Neuronal stem cell (in vitro differentiated cells): ENCODE data around the gene ING4.

Source experiments
- DNase-seq: peaks from one replicate; pipeline ENCODE4 v3.0.0-alpha.2; 2013; ENCODE audit warnings: low spot score
- H2AFZ ChIP-seq: one replicate; pipeline ENCODE4 v1.6.1; 2013; ENCODE audit warnings: mild to moderate bottlenecking, low read length, inconsistent platforms
- H2AK5ac ChIP-seq: 2 replicates; pipeline ENCODE4 v1.6.1; 2013; ENCODE audit warnings: low read depth, mild to moderate bottlenecking, inconsistent platforms, low read length, moderate library complexity, mixed read lengths
- H2BK120ac ChIP-seq: 2 replicates; pipeline ENCODE4 v1.6.1; 2013; ENCODE audit warnings: low read depth, mild to moderate bottlenecking, inconsistent platforms, low read length, moderate library complexity, mixed read lengths
- H2BK12ac ChIP-seq: one replicate; pipeline ENCODE4 v1.6.1; 2013; ENCODE audit warnings: low read length, inconsistent platforms
- H2BK15ac ChIP-seq: 2 replicates; pipeline ENCODE4 v1.6.1; 2013; ENCODE audit warnings: mild to moderate bottlenecking, low read length, inconsistent platforms, mixed read lengths
- H2BK5ac ChIP-seq: one replicate; pipeline ENCODE4 v1.6.1; 2013; ENCODE audit warnings: inconsistent platforms, mild to moderate bottlenecking, low read length, moderate library complexity
- H3K14ac ChIP-seq: one replicate; pipeline ENCODE4 v1.6.1; 2013; ENCODE audit warnings: low read length, inconsistent platforms
- H3K18ac ChIP-seq: 2 replicates; pipeline ENCODE4 v1.6.1; 2013; ENCODE audit warnings: low read length, inconsistent platforms
- H3K23ac ChIP-seq: 2 replicates; pipeline ENCODE4 v1.6.1; 2013; ENCODE audit warnings: low read depth, mild to moderate bottlenecking, mixed read lengths, low read length, inconsistent platforms; ENCODE audit not compliant: poor library complexity
- H3K27ac ChIP-seq: replicated peaks from 3 replicates; pipeline ENCODE4 v1.5.1; 2013; ENCODE audit warnings: low read length, inconsistent platforms
- H3K27me3 ChIP-seq, 3 experiments: 2 replicates each; pipeline ENCODE4 v1.6.1; 2013; ENCODE audit warnings: low read length in 3 of 3, mild to moderate bottlenecking in 2 of 3, inconsistent platforms in 1 of 3, low read depth in 1 of 3, mixed read lengths in 1 of 3, moderate library complexity in 1 of 3; ENCODE audit not compliant: control insufficient read depth in 3 of 3, insufficient read depth in 3 of 3
- H3K36me3 ChIP-seq, 2 donors: replicated peaks in 1 of 2; 2 replicates each; pipeline ENCODE4 v1.6.1; 2013; ENCODE audit warnings: low read length in 2 of 2; ENCODE audit not compliant: control insufficient read depth in 2 of 2, insufficient read depth in 2 of 2
- H3K4ac ChIP-seq: 2 replicates; pipeline ENCODE4 v1.6.1; 2013; ENCODE audit warnings: inconsistent platforms, mild to moderate bottlenecking, low read length, moderate library complexity
- H3K4me1 ChIP-seq, 2 donors: 1 replicate in 1 of 2; 2 replicates in 1 of 2; pipeline ENCODE4 v1.6.1; 2013; ENCODE audit warnings: low read length in 2 of 2, low read depth in 1 of 2; ENCODE audit not compliant: control insufficient read depth in 2 of 2, insufficient read depth in 1 of 2
- H3K4me2 ChIP-seq: one replicate; pipeline ENCODE4 v1.6.1; 2013; ENCODE audit warnings: mild to moderate bottlenecking, low read length, inconsistent platforms; ENCODE audit not compliant: insufficient read depth, poor library complexity, severe bottlenecking
- H3K4me3 ChIP-seq, 2 donors: 2 replicates each; pipeline ENCODE4 v1.5.1; 2013; ENCODE audit warnings: low read length in 2 of 2, mild to moderate bottlenecking in 2 of 2, inconsistent platforms in 1 of 2, moderate library complexity in 1 of 2
- H3K79me1 ChIP-seq: one replicate; pipeline ENCODE4 v1.6.1; 2013; ENCODE audit warnings: low read depth, mild to moderate bottlenecking, inconsistent platforms, low read length, moderate library complexity
- H3K9ac ChIP-seq: one replicate; pipeline ENCODE4 v1.6.1; 2013; ENCODE audit warnings: mild to moderate bottlenecking, low read depth, low read length, inconsistent platforms; ENCODE audit not compliant: poor library complexity
- H3K9me3 ChIP-seq, 2 donors: replicated peaks in 1 of 2; 2 replicates each; pipeline versions ENCODE3 to v1.6.1; 2013; ENCODE audit warnings: low read length in 2 of 2, mild to moderate bottlenecking in 2 of 2, inconsistent platforms in 1 of 2, low read depth in 1 of 2, mixed read lengths in 1 of 2, moderate library complexity in 1 of 2; ENCODE audit not compliant: control insufficient read depth in 2 of 2, insufficient read depth in 1 of 2
- H4K8ac ChIP-seq: one replicate; pipeline ENCODE4 v1.6.1; 2013; ENCODE audit warnings: low read depth, mild to moderate bottlenecking, inconsistent platforms, low read length, moderate library complexity
- H4K91ac ChIP-seq: one replicate; pipeline ENCODE4 v1.6.1; 2013; ENCODE audit warnings: low read length, low read depth, mild to moderate bottlenecking, inconsistent platforms; ENCODE audit not compliant: poor library complexity
- WGBS, 2 donors: extraction: QIAGEN DNeasy Blood & Tissue Kit; methylation state at CpG; one replicate each; pipeline ENCODE4 v1.1.7; 2013; ENCODE audit warnings: missing lambda C conversion rate in 2 of 2, mixed read lengths in 1 of 2; ENCODE audit not compliant: insufficient read length in 2 of 2, insufficient replicate concordance in 1 of 2; ENCODE audit errors: extremely low coverage in 2 of 2; 5-methylcytosine and 5-hydroxymethylcytosine counted together

ING4 gene

GRCh38 chr12:6685814-6686213, 22.9 kb upstream of the ING4 start:
- peaks cover 7 to 14% of the 10 kb centered on the region in 2 donors for H3K4me1 ChIP-seq
- H2BK15ac ChIP-seq = no peak overlapping the region
- no peak overlapping the region for H4K8ac ChIP-seq
- no peak overlapping the region for H3K9ac ChIP-seq
- no peak overlapping the region for H2AK5ac ChIP-seq
- H3K23ac ChIP-seq = no peak overlapping the region
- no peak overlapping the region for H3K27ac ChIP-seq
- no CpG with 5 or more reads among the region's 3 CpGs for WGBS, 2 donors
- DNase-seq = no peak
- no peak overlapping the region for H3K4ac ChIP-seq
- H2AFZ ChIP-seq = no peak overlapping the region
- no peak overlapping the region for H2BK120ac ChIP-seq
- no peak overlapping the region for H3K14ac ChIP-seq
- no peak overlapping the region for H4K91ac ChIP-seq
- peaks cover 0 to 1% of the 10 kb centered on the region in 2 donors for H3K9me3 ChIP-seq
- no peak overlapping the region for H3K18ac ChIP-seq
- peaks cover 5% of the 10 kb centered on the region for H3K79me1 ChIP-seq
- H3K4me3 ChIP-seq = no peak overlapping the region
- no peak overlapping the region for H3K4me2 ChIP-seq
- H3K36me3 ChIP-seq = peaks cover 4 to 58% of the 10 kb centered on the region in 2 donors
- no peaks in the 10 kb centered on the region for H3K27me3 ChIP-seq
- H2BK12ac ChIP-seq = no peak overlapping the region
- no peak overlapping the region for H2BK5ac ChIP-seq

GRCh38 chr12:6684609-6685008, 21.7 kb upstream of the ING4 start:
- no peaks in the 10 kb centered on the region for H3K27me3 ChIP-seq
- no peak overlapping the region for H3K23ac ChIP-seq
- no peak overlapping the region for H2BK5ac ChIP-seq
- WGBS, 2 donors = no CpG with 5 or more reads among the region's 6 CpGs
- H3K4ac ChIP-seq = no peak overlapping the region
- H3K4me1 ChIP-seq = peaks cover 5 to 12% of the 10 kb centered on the region in 2 donors
- H3K4me3 ChIP-seq = no peak overlapping the region
- H2BK120ac ChIP-seq = no peak overlapping the region
- H2BK12ac ChIP-seq = no peak overlapping the region
- no peak overlapping the region for H2AFZ ChIP-seq
- peaks cover 4 to 69% of the 10 kb centered on the region in 2 donors for H3K36me3 ChIP-seq
- no peak overlapping the region for H2AK5ac ChIP-seq
- no peak overlapping the region for H3K14ac ChIP-seq
- H2BK15ac ChIP-seq = no peak overlapping the region
- no peak overlapping the region for H3K9ac ChIP-seq
- DNase-seq = peak; percentile 27
- H4K91ac ChIP-seq = no peak overlapping the region
- H3K4me2 ChIP-seq = no peak overlapping the region
- no peak overlapping the region for H3K27ac ChIP-seq
- H3K18ac ChIP-seq = no peak overlapping the region
- H3K9me3 ChIP-seq = peaks cover 0 to 1% of the 10 kb centered on the region in 2 donors
- H4K8ac ChIP-seq = no peak overlapping the region
- peaks cover 7% of the 10 kb centered on the region for H3K79me1 ChIP-seq

DNA sequence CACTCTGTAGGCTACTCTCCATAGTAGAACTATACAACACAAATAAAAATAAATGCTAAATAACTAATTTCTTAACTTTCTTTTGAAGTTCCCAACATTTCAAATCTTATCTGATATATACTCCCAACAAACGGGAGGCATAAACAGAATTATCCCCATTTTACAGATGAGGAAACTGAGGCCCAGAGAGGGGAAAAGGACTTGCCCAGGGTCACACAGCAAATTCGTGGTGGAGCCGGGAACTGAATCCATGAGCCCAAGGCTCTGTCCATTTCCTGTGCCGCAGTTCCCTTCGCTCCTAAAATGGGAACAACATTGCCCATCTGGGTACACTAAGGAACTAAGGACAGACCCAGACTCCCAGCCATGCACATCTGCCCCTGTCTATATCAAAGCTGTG, 14.0 kb upstream of the ING4 start:
- H2BK5ac ChIP-seq = no peak overlapping the region
- H3K14ac ChIP-seq = no peak overlapping the region
- H3K4me1 ChIP-seq = no peaks in the 10 kb centered on the region
- H4K91ac ChIP-seq = no peak overlapping the region
- H4K8ac ChIP-seq = no peak overlapping the region
- no peak overlapping the region for H3K4me3 ChIP-seq
- no peak for DNase-seq
- no peak overlapping the region for H2BK120ac ChIP-seq
- H2AK5ac ChIP-seq = no peak overlapping the region
- H3K4me2 ChIP-seq = no peak overlapping the region
- H3K23ac ChIP-seq = no peak overlapping the region
- peaks cover 50 to 98% of the 10 kb centered on the region in 2 donors for H3K36me3 ChIP-seq
- no peak overlapping the region for H2BK15ac ChIP-seq
- no peak overlapping the region for H3K4ac ChIP-seq
- no peaks in the 10 kb centered on the region for H3K9me3 ChIP-seq
- no peak overlapping the region for H2BK12ac ChIP-seq
- H3K79me1 ChIP-seq = peaks cover 12% of the 10 kb centered on the region
- no peak overlapping the region for H2AFZ ChIP-seq
- H3K27ac ChIP-seq = no peak overlapping the region
- H3K9ac ChIP-seq = no peak overlapping the region
- H3K27me3 ChIP-seq = no peaks in the 10 kb centered on the region
- WGBS, 2 donors = no CpG with 5 or more reads among the region's 5 CpGs
- no peak overlapping the region for H3K18ac ChIP-seq

DNA sequence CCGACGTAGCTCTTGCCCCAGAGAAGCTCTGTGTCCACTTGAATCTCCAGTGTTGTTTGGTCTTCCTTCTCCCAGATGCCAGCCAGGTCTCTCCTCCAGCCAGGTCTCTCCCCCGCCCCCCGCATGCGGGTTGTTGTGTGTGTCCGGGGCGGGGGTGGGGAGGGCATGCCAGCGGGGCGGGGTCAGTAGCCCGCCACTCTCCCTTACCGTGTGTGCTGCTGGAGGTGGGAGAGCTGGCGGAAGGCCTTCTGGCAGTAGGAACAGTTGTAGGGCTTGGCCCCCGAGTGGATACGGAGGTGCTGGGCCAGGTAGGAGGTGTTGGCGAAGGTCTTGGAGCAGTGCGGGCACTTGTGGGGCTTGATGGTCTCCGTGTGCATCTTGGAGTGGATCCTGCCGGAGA, 9.2 kb upstream of the ING4 start:
- Histone ChIP-seq H3K9ac (peak overlapping the region; percentile 63), H3K9me3 (peaks cover 0 to 2% of the 10 kb centered on the region in 2 donors), H3K23ac (no peak overlapping the region), H2AFZ (no peak overlapping the region), H2BK120ac (no peak overlapping the region), H2BK5ac (no peak overlapping the region), H3K14ac (no peak overlapping the region), H4K8ac (no peak overlapping the region), H3K4me2 (no peak overlapping the region), H2BK12ac (no peak overlapping the region), H3K4me3 (no peak overlapping the region), H2BK15ac (no peak overlapping the region), H2AK5ac (no peak overlapping the region), H4K91ac (no peak overlapping the region), H3K36me3 (peaks cover 63 to 100% of the 10 kb centered on the region in 2 donors), H3K4me1 (no peaks in the 10 kb centered on the region), H3K27me3 (no peaks in the 10 kb centered on the region), H3K18ac (no peak overlapping the region), H3K27ac (no peak overlapping the region), H3K4ac (no peak overlapping the region), H3K79me1 (no peaks in the 10 kb centered on the region)
- WGBS, 2 donors = no CpG with 5 or more reads among the region's 18 CpGs
- no peak for DNase-seq
